ENCODE results near the gene TAS2R20. TPM values are rescaled to one million over a fixed set of nuclear protein-coding genes. Genes with fewer than 3 reads are reported as not detected.
"Not testable (repeated sequence)": the region's sequence is repeated elsewhere in the genome, so short reads cannot be mapped to it uniquely, and the experiment has no call there.

The TAS2R20 gene, protein sequence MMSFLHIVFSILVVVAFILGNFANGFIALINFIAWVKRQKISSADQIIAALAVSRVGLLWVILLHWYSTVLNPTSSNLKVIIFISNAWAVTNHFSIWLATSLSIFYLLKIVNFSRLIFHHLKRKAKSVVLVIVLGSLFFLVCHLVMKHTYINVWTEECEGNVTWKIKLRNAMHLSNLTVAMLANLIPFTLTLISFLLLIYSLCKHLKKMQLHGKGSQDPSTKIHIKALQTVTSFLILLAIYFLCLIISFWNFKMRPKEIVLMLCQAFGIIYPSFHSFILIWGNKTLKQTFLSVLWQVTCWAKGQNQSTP
- total RNA-seq (2021): 0.73 to 0.81 TPM (median 0.73 TPM) in 3 replicates
- Bru-seq, nascent RNA: percentile 89 among the genes with signal in this experiment
- long read RNA-seq, experiment 1, partial matches to known transcripts: 0 of 4 reads
- long read RNA-seq, experiment 1, other reads (novel, unspliced or antisense): 0 of 4 reads
- long read RNA-seq, experiment 2: 0 reads
- long read RNA-seq, experiment 3: 0 reads

DNA sequence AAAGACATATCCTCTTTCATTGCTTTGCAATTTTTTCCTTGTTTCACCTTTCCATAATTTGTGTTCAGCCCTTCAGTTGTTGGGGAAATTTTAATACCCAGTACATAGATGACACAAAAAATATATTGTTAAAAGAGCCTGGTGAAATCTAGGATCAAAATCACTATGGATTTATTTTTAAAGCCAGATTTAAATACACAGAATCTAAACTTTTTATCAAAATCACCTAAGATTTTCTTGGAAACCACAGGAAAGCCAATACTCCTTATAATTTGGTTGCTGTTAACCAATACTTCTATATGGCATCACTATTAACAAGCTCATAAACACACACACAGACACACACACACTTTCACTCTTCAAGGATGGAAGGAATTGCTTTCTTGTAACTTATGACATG, at the start of gene TAS2R20:
TSS of gene TAS2R20 (minus strand) at position 101 of the 400 bp plus-strand sequence. CDS start 429 bp downstream, outside the sequence.
- peaks cover 6% of the 10 kb centered on the region for H3K9me3 Mint-ChIP-seq
- ATAC-seq (no peak), DNase-seq (ENCODE audit: low spot score) (no peak)
- H3K27me3 Mint-ChIP-seq (ENCODE audit: low read depth): no peaks in the 10 kb centered on the region
- H3K4me1 Mint-ChIP-seq: no peaks in the 10 kb centered on the region
- no peak within 1 kb of the TSS for H3K4me3 Mint-ChIP-seq
- no peaks in the 10 kb centered on the region; the same call in 1 of the 2 replicates for H3K36me3 Mint-ChIP-seq
- H3K27ac Mint-ChIP-seq: no peak within 1 kb of the TSS
- TF ChIP-seq, protein P1, sequence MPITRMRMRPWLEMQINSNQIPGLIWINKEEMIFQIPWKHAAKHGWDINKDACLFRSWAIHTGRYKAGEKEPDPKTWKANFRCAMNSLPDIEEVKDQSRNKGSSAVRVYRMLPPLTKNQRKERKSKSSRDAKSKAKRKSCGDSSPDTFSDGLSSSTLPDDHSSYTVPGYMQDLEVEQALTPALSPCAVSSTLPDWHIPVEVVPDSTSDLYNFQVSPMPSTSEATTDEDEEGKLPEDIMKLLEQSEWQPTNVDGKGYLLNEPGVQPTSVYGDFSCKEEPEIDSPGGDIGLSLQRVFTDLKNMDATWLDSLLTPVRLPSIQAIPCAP (CRISPR knock-in tag; IDR thresholded peaks at IDR 0.05): no peak
- TF ChIP-seq JAZF1 (CRISPR knock-in tag; IDR thresholded peaks at IDR 0.05) (no peak), ATF1 (CRISPR knock-in tag; IDR thresholded peaks at IDR 0.05) (no peak), ZNF317 (CRISPR knock-in tag; IDR thresholded peaks at IDR 0.05; ENCODE audit: borderline replicate concordance, low read depth) (no peak), ZNF416 (CRISPR knock-in tag; IDR thresholded peaks at IDR 0.05) (no peak), ZNF219 (CRISPR knock-in tag; IDR thresholded peaks at IDR 0.05; ENCODE audit: borderline replicate concordance) (no peak), KAT7 (CRISPR knock-in tag; IDR thresholded peaks at IDR 0.05; ENCODE audit: borderline replicate concordance) (no peak), TP53 (CRISPR knock-in tag; IDR thresholded peaks at IDR 0.05) (no peak), ZNF423 (CRISPR knock-in tag; IDR thresholded peaks at IDR 0.05) (no peak), NFYB (CRISPR knock-in tag; conservative IDR thresholded peaks at IDR 0.05; ENCODE audit: low read depth) (no peak), HMGA2 (CRISPR knock-in tag; IDR thresholded peaks at IDR 0.05) (no peak), JUN (CRISPR knock-in tag; IDR thresholded peaks at IDR 0.05) (no peak)
- TF ChIP-seq, protein P2, sequence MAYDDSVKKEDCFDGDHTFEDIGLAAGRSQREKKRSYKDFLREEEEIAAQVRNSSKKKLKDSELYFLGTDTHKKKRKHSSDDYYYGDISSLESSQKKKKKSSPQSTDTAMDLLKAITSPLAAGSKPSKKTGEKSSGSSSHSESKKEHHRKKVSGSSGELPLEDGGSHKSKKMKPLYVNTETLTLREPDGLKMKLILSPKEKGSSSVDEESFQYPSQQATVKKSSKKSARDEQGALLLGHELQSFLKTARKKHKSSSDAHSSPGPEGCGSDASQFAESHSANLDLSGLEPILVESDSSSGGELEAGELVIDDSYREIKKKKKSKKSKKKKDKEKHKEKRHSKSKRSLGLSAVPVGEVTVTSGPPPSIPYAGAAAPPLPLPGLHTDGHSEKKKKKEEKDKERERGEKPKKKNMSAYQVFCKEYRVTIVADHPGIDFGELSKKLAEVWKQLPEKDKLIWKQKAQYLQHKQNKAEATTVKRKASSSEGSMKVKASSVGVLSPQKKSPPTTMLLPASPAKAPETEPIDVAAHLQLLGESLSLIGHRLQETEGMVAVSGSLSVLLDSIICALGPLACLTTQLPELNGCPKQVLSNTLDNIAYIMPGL (CRISPR knock-in tag; IDR thresholded peaks at IDR 0.05): no peak
- TF ChIP-seq, protein P3, sequence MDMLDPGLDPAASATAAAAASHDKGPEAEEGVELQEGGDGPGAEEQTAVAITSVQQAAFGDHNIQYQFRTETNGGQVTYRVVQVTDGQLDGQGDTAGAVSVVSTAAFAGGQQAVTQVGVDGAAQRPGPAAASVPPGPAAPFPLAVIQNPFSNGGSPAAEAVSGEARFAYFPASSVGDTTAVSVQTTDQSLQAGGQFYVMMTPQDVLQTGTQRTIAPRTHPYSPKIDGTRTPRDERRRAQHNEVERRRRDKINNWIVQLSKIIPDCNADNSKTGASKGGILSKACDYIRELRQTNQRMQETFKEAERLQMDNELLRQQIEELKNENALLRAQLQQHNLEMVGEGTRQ (CRISPR knock-in tag; IDR thresholded peaks at IDR 0.05): no peak
- TF ChIP-seq, protein P4, sequence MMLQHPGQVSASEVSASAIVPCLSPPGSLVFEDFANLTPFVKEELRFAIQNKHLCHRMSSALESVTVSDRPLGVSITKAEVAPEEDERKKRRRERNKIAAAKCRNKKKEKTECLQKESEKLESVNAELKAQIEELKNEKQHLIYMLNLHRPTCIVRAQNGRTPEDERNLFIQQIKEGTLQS (CRISPR knock-in tag; conservative IDR thresholded peaks at IDR 0.05): no peak
- TF ChIP-seq, protein P5, sequence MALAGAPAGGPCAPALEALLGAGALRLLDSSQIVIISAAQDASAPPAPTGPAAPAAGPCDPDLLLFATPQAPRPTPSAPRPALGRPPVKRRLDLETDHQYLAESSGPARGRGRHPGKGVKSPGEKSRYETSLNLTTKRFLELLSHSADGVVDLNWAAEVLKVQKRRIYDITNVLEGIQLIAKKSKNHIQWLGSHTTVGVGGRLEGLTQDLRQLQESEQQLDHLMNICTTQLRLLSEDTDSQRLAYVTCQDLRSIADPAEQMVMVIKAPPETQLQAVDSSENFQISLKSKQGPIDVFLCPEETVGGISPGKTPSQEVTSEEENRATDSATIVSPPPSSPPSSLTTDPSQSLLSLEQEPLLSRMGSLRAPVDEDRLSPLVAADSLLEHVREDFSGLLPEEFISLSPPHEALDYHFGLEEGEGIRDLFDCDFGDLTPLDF (CRISPR knock-in tag; IDR thresholded peaks at IDR 0.05): no peak
- TF ChIP-seq, protein P6, sequence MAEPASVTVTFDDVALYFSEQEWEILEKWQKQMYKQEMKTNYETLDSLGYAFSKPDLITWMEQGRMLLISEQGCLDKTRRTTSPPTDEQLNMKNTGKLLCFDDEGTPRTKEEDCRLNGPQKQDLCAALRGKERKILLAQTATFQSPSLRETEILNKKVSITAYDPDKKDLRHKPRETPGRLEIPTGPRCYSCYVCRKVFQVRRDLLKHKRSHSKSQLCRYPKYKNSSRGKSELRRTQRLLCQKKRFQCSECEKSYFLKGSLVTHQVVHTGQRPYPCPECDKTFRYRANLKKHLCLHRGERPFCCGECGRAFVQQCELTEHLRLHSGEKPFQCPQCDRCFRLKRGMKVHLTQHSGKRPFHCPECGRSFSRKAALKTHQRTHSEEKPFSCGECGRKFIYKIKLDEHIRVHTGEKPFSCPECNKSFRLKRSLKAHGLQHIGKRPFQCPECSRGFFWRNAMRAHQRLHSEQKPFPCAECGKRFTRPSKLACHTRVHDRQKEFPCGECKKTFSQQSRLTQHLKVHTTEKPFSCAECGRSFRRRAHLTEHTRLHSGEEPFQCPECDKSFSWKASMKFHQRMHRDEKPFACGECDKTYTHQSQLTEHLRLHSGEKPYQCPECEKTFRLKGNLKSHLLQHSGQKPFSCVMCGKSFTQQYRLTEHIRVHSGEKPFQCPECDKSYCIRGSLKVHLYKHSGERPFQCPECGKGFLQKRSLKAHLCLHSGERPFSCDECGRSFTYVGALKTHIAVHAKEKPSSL (CRISPR knock-in tag; conservative IDR thresholded peaks at IDR 0.05): no peak
- TF ChIP-seq, protein P7, sequence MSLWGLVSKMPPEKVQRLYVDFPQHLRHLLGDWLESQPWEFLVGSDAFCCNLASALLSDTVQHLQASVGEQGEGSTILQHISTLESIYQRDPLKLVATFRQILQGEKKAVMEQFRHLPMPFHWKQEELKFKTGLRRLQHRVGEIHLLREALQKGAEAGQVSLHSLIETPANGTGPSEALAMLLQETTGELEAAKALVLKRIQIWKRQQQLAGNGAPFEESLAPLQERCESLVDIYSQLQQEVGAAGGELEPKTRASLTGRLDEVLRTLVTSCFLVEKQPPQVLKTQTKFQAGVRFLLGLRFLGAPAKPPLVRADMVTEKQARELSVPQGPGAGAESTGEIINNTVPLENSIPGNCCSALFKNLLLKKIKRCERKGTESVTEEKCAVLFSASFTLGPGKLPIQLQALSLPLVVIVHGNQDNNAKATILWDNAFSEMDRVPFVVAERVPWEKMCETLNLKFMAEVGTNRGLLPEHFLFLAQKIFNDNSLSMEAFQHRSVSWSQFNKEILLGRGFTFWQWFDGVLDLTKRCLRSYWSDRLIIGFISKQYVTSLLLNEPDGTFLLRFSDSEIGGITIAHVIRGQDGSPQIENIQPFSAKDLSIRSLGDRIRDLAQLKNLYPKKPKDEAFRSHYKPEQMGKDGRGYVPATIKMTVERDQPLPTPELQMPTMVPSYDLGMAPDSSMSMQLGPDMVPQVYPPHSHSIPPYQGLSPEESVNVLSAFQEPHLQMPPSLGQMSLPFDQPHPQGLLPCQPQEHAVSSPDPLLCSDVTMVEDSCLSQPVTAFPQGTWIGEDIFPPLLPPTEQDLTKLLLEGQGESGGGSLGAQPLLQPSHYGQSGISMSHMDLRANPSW (CRISPR knock-in tag; conservative IDR thresholded peaks at IDR 0.05; ENCODE audit: low read depth): no peak
- POLR2A ChIA-PET: no interaction called here
- CTCF ChIA-PET: no interaction called here

DNA sequence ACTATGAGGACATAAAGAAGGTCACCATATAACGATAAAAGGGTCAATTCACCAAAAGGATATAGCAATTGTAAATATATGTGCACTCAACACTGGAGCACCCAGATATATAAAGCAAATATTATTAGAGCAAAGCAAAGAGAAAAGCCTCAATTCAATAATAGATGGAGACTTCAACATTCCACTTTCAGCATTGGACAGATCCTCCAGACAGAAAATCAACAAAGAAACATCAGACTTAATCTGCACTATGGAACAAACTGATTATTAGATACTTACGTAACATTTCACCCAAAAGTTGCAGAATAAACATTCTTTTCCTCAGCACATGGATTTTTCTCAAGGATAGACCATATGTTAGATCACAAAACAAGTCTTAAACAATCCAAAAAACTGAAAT, 43.3 kb upstream of the TAS2R20 start:
- H3K27me3 Mint-ChIP-seq (ENCODE audit: low read depth); H3K4me3 Mint-ChIP-seq; H3K27ac Mint-ChIP-seq; DNase-seq (ENCODE audit: low spot score); ATAC-seq; H3K4me1 Mint-ChIP-seq; CTCF ChIA-PET; POLR2A ChIA-PET: not testable (repeated sequence)
- Mint-ChIP-seq H3K36me3 (peaks cover 39% of the 10 kb centered on the region), H3K9me3 (peaks cover 22% of the 10 kb centered on the region)
